ENCODE measurements around the gene TIMP1. TPM values are rescaled to one million over a fixed set of nuclear protein-coding genes. Genes with fewer than 3 reads are reported as not detected.

Gene TIMP1
- total and polyA plus RNA-seq, 9 donors = 97.6 to 169 (median 135) TPM

- H3K27me3 ChIP-seq (ENCODE audit: control insufficient read depth, insufficient read depth, low read length) = peaks cover 8% of the 10 kb centered on the region
- DNase-seq = no peak
- no peaks in the 10 kb centered on the region for H3K36me3 ChIP-seq (ENCODE audit: control insufficient read depth, insufficient read depth, low read length)
- no peaks in the 10 kb centered on the region for H3K9me3 ChIP-seq (replicated peaks; ENCODE audit: control insufficient read depth, low read depth, low read length)
- WGBS (ENCODE audit: insufficient coverage) = 80% methylated on average over 6 of the region's 8 CpGs
- no peak overlapping the region for H3K27ac ChIP-seq (ENCODE audit: low read length)
- H3K4me1 ChIP-seq (ENCODE audit: control insufficient read depth, insufficient read depth, low read length) = no peaks in the 10 kb centered on the region
- no peak overlapping the region for H3K4me3 ChIP-seq (ENCODE audit: low read length)
Measured at GRCh38 chrX:47613082-47613481, 30.8 kb downstream of the TIMP1 start.

DNA sequence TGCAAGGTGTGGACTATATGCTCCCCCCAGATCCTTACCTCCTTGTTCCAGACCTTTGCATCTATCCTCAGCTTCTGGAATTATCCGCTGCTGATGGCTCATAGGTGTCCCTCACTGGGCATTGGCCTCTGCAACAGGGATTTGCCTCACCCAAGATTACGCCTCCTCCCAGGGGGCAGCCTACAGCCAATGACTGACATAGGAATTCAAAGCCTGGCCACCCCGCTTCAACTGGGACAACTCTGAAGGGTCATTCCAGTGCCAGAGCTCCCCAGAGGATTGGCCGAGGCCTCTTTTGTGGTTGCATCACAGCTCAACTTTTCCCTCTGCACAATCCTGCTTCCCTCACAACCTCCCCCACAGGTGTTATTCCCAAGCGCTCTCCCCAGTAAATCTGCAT, 32.4 kb downstream of the TIMP1 start:
- Histone ChIP-seq H3K9me3 (replicated peaks; ENCODE audit: control insufficient read depth, low read depth, low read length) (no peaks in the 10 kb centered on the region), H3K36me3 (ENCODE audit: control insufficient read depth, insufficient read depth, low read length) (no peaks in the 10 kb centered on the region), H3K4me3 (ENCODE audit: low read length) (no peak overlapping the region), H3K27me3 (ENCODE audit: control insufficient read depth, insufficient read depth, low read length) (peaks cover 8% of the 10 kb centered on the region), H3K27ac (ENCODE audit: low read length) (no peak overlapping the region), H3K4me1 (ENCODE audit: control insufficient read depth, insufficient read depth, low read length) (peaks cover 2% of the 10 kb centered on the region)
- DNase-seq = no peak
- 66% methylated on average over 4 of the region's 5 CpGs for WGBS (ENCODE audit: insufficient coverage)

GRCh38 chrX:47618923-47619485, 36.8 kb downstream of the TIMP1 start:
- H3K27ac ChIP-seq (ENCODE audit: low read length) = no peak overlapping the region
- H3K27me3 ChIP-seq (ENCODE audit: control insufficient read depth, insufficient read depth, low read length) = peaks cover 6% of the 10 kb centered on the region
- no peak overlapping the region for H3K4me3 ChIP-seq (ENCODE audit: low read length)
- no peaks in the 10 kb centered on the region for H3K9me3 ChIP-seq (replicated peaks; ENCODE audit: control insufficient read depth, low read depth, low read length)
- no peaks in the 10 kb centered on the region for H3K36me3 ChIP-seq (ENCODE audit: control insufficient read depth, insufficient read depth, low read length)
- H3K4me1 ChIP-seq (ENCODE audit: control insufficient read depth, insufficient read depth, low read length) = peaks cover 4% of the 10 kb centered on the region
- WGBS (ENCODE audit: insufficient coverage) = 46% methylated on average over 30 of the region's 32 CpGs
- no peak for DNase-seq

- peak within 1 kb of the TSS; percentile 17 for H3K4me3 ChIP-seq (ENCODE audit: low read length)
- H3K27ac ChIP-seq (ENCODE audit: low read length) = no peak within 1 kb of the TSS
- peak; percentile 89 for DNase-seq
- WGBS (ENCODE audit: insufficient coverage) = 32% methylated on average over 63 of the region's 88 CpGs
- H3K36me3 ChIP-seq (ENCODE audit: control insufficient read depth, insufficient read depth, low read length) = no peaks in the 10 kb centered on the region
- peaks cover 5% of the 10 kb centered on the region for H3K27me3 ChIP-seq (ENCODE audit: control insufficient read depth, insufficient read depth, low read length)
- H3K4me1 ChIP-seq (ENCODE audit: control insufficient read depth, insufficient read depth, low read length) = peaks cover 4% of the 10 kb centered on the region
- H3K9me3 ChIP-seq (replicated peaks; ENCODE audit: control insufficient read depth, low read depth, low read length) = no peaks in the 10 kb centered on the region
Measured at GRCh38 chrX:47619486-47620302, 37.5 kb downstream of the TIMP1 start, which contains the start of gene SYN1. Gene SYN1, minus strand, starts transcription at chrX:47619857. Its CDS starts 129 bp downstream, at chrX:47619728.

GRCh38 chrX:47620303-47620685, 38.1 kb downstream of the TIMP1 start:
- H3K36me3 ChIP-seq (ENCODE audit: control insufficient read depth, insufficient read depth, low read length) = no peaks in the 10 kb centered on the region
- WGBS (ENCODE audit: insufficient coverage) = 80% methylated on average over 1 of the region's 9 CpGs

GRCh38 chrX:47621851-47622250, 39.6 kb downstream of the TIMP1 start:
- no peak for DNase-seq
- Histone ChIP-seq H3K4me1 (ENCODE audit: control insufficient read depth, insufficient read depth, low read length) (peaks cover 4% of the 10 kb centered on the region), H3K9me3 (replicated peaks; ENCODE audit: control insufficient read depth, low read depth, low read length) (no peaks in the 10 kb centered on the region), H3K27me3 (ENCODE audit: control insufficient read depth, insufficient read depth, low read length) (peaks cover 5% of the 10 kb centered on the region), H3K36me3 (ENCODE audit: control insufficient read depth, insufficient read depth, low read length) (no peaks in the 10 kb centered on the region), H3K4me3 (ENCODE audit: low read length) (no peak overlapping the region), H3K27ac (ENCODE audit: low read length) (no peak overlapping the region)
- 72% methylated on average over 4 of the region's 6 CpGs for WGBS (ENCODE audit: insufficient coverage)

More at GRCh38 chrX:47620303-47620685, 38.1 kb downstream of the TIMP1 start:
- H3K9me3 ChIP-seq (replicated peaks; ENCODE audit: control insufficient read depth, low read depth, low read length) = no peaks in the 10 kb centered on the region
- peaks cover 5% of the 10 kb centered on the region for H3K27me3 ChIP-seq (ENCODE audit: control insufficient read depth, insufficient read depth, low read length)
- H3K4me1 ChIP-seq (ENCODE audit: control insufficient read depth, insufficient read depth, low read length) = peaks cover 4% of the 10 kb centered on the region
- no peak overlapping the region for H3K27ac ChIP-seq (ENCODE audit: low read length)
- H3K4me3 ChIP-seq (ENCODE audit: low read length) = no peak overlapping the region
- DNase-seq = no peak

DNA sequence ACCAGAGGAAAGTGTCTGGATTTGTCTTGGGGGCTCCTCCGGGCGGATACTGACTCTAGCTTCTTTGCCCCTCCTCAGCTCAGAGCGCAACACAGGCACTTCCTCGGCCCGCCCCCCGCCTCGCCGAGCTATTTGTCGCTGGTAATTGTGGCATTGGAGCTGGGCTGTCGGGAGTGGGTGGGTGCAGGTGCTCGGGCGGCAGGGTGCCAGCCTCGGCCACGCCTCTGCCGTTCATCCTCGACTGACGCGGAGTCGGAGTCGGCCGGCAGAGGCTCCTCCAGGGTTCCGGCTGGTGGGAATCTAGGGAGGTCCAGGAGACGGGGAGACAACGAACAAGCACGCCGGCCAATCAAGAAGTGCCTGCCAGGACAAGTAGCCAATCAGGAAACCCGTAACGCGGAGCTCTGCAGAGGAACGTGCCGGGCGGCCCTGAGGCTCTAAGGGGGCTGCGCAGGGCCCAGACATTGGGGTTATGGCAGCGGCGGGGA, 41.3 kb downstream of the TIMP1 start:
- no peak overlapping the region for H3K27ac ChIP-seq (ENCODE audit: low read length)
- peak overlapping the region; percentile 21 for H3K4me3 ChIP-seq (ENCODE audit: low read length)
- no peaks in the 10 kb centered on the region for H3K36me3 ChIP-seq (ENCODE audit: control insufficient read depth, insufficient read depth, low read length)
- WGBS (ENCODE audit: insufficient coverage) = 37% methylated on average over 33 of the region's 35 CpGs
- peaks cover 4% of the 10 kb centered on the region for H3K4me1 ChIP-seq (ENCODE audit: control insufficient read depth, insufficient read depth, low read length)
- H3K9me3 ChIP-seq (replicated peaks; ENCODE audit: control insufficient read depth, low read depth, low read length) = no peaks in the 10 kb centered on the region
- H3K27me3 ChIP-seq (ENCODE audit: control insufficient read depth, insufficient read depth, low read length) = peaks cover 5% of the 10 kb centered on the region
- DNase-seq = peak; percentile 84

- WGBS (ENCODE audit: insufficient coverage) = 62% methylated on average over 2 of the region's 2 CpGs
Measured at GRCh38 chrX:47625365-47625764, 43.1 kb downstream of the TIMP1 start.

GRCh38 chrX:47628982-47629381, 46.7 kb downstream of the TIMP1 start:
- Histone ChIP-seq H3K9me3 (replicated peaks; ENCODE audit: control insufficient read depth, low read depth, low read length) (no peaks in the 10 kb centered on the region), H3K4me3 (ENCODE audit: low read length) (no peak overlapping the region), H3K4me1 (ENCODE audit: control insufficient read depth, insufficient read depth, low read length) (no peaks in the 10 kb centered on the region), H3K36me3 (ENCODE audit: control insufficient read depth, insufficient read depth, low read length) (no peaks in the 10 kb centered on the region), H3K27me3 (ENCODE audit: control insufficient read depth, insufficient read depth, low read length) (no peaks in the 10 kb centered on the region), H3K27ac (ENCODE audit: low read length) (no peak overlapping the region)
- no peak for DNase-seq
- WGBS (ENCODE audit: insufficient coverage) = no CpG with 5 or more reads among the region's 1 CpG

More at GRCh38 chrX:47625365-47625764, 43.1 kb downstream of the TIMP1 start:
- Histone ChIP-seq H3K27me3 (ENCODE audit: control insufficient read depth, insufficient read depth, low read length) (peaks cover 5% of the 10 kb centered on the region), H3K4me1 (ENCODE audit: control insufficient read depth, insufficient read depth, low read length) (no peaks in the 10 kb centered on the region), H3K4me3 (ENCODE audit: low read length) (no peak overlapping the region), H3K9me3 (replicated peaks; ENCODE audit: control insufficient read depth, low read depth, low read length) (no peaks in the 10 kb centered on the region), H3K27ac (ENCODE audit: low read length) (no peak overlapping the region), H3K36me3 (ENCODE audit: control insufficient read depth, insufficient read depth, low read length) (no peaks in the 10 kb centered on the region)
- DNase-seq = no peak

DNA sequence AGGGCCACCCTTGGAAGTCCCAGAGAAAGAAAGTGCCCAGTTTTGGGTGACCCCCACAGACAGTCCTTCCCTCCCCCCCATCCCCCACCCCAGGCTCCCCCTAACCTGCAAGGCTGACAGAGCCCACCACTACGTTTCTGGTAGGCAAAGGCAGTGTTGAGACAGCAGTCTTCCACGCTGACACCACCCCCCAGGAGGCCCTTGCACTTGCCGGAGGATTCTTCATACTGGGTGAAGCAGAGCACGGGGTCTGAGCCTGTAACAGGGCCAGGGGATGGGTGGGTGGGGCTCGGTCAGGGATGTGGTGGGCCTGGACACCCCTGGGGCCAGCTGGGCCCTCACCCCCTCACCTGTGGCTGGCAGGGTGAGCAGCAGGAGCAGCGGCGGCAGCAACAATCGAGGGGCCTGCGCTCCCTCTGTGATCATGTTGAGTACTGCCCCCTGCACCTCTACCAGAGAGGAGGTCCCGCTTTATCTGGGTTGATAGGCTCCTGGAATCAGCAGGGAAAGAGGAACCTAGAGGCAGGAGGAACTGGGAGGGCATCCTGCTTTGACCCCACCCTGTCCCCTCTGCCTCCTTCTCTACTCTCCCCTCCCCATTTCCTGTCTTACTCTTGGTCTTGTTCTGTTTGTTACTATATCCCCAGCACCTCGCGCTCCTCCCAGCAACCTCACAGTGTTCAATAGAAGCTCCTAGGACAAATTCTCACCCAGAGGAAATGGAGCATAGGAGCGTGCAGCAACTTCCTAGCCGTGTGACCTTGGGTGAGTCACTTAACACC, 47.4 kb downstream of the TIMP1 start, which contains the start of gene CFP:
TSS of gene CFP (minus strand) at position 512 of the 782 bp plus-strand sequence. CDS start at position 426, 86 bp downstream.
- no peak within 1 kb of the TSS for H3K4me3 ChIP-seq (ENCODE audit: low read length)
- no peaks in the 10 kb centered on the region for H3K27me3 ChIP-seq (ENCODE audit: control insufficient read depth, insufficient read depth, low read length)
- H3K27ac ChIP-seq (ENCODE audit: low read length) = no peak within 1 kb of the TSS
- no peak for DNase-seq
- no peaks in the 10 kb centered on the region for H3K9me3 ChIP-seq (replicated peaks; ENCODE audit: control insufficient read depth, low read depth, low read length)
- H3K36me3 ChIP-seq (ENCODE audit: control insufficient read depth, insufficient read depth, low read length) = peaks cover under 1% of the 10 kb centered on the region
- H3K4me1 ChIP-seq (ENCODE audit: control insufficient read depth, insufficient read depth, low read length) = no peaks in the 10 kb centered on the region
- 79% methylated on average over 2 of the region's 14 CpGs for WGBS (ENCODE audit: insufficient coverage)

All from muscle of leg (tissue), 11 donors.